ENCODE data around the gene CDH26. TPM values are rescaled to one million over a fixed set of nuclear protein-coding genes. Genes with fewer than 3 reads are reported as not detected.
"Not testable (repeated sequence)": the region's sequence is repeated elsewhere in the genome, so short reads cannot be mapped to it uniquely, and the experiment has no call there.

The CDH26 gene
- total RNA-seq, 1 donor from 2014 or later: not detected

DNA sequence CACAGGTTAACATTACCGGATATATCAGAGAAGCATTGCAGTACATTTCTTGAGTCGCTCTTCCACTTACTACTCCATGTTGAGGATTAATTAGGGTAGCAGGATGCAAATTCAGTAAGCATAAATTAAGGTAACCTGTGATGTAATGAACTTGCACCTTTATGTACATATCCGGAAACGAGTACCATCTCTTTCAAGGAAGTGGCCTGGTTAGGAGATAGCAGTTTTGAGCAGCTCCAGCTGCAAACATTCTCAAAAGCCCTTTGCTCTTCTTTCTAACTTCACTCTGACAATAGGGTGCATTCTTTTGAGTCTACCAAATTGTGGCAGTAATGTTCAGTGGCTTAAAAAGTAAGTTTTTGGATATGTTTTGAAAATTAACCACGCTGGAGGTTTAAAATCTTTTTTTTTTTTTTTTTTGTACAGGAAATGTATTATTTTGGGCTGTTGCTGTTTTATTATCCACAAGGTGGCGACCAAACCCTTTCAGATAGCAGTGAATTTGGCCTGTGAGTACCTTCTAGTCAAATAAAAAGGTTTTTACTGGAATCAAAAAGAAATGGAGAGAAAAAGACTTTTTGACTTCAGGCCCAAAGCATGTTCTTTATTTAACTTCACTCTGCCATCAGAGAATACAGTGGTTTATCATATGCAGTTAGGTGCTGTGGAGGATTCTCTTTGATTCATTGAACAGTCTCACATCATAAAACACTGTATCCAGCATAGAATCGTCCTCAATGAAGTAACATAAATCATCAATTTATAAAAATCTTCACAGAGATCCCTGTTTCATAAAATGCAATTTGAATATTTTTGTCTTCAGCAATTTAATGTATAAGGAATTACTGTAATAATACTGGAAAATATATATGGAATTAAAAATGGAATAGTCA is 9.1 kb upstream of the CDH26 start:
- no peak overlapping the region for H3K4me3 ChIP-seq
- H3K36me3 ChIP-seq: peaks cover 6 to 15% of the 10 kb centered on the region in 2 donors
- DNase-seq (ENCODE audit: low spot score in 2 of 2): no peak
- peaks cover 0 to 5% of the 10 kb centered on the region in 2 donors for H3K4me1 ChIP-seq
- TF ChIP-seq, protein P1, sequence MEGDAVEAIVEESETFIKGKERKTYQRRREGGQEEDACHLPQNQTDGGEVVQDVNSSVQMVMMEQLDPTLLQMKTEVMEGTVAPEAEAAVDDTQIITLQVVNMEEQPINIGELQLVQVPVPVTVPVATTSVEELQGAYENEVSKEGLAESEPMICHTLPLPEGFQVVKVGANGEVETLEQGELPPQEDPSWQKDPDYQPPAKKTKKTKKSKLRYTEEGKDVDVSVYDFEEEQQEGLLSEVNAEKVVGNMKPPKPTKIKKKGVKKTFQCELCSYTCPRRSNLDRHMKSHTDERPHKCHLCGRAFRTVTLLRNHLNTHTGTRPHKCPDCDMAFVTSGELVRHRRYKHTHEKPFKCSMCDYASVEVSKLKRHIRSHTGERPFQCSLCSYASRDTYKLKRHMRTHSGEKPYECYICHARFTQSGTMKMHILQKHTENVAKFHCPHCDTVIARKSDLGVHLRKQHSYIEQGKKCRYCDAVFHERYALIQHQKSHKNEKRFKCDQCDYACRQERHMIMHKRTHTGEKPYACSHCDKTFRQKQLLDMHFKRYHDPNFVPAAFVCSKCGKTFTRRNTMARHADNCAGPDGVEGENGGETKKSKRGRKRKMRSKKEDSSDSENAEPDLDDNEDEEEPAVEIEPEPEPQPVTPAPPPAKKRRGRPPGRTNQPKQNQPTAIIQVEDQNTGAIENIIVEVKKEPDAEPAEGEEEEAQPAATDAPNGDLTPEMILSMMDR (IDR thresholded peaks at IDR 0.05): peak; percentile 13 to 64 (median 44)
- no peak overlapping the region for H3K27ac ChIP-seq
- H3K27me3 ChIP-seq: no peaks in the 10 kb centered on the region
- intact Hi-C loops (cut with DNase I): no loop called here
- H3K9me3 ChIP-seq: no peaks in the 10 kb centered on the region

DNA sequence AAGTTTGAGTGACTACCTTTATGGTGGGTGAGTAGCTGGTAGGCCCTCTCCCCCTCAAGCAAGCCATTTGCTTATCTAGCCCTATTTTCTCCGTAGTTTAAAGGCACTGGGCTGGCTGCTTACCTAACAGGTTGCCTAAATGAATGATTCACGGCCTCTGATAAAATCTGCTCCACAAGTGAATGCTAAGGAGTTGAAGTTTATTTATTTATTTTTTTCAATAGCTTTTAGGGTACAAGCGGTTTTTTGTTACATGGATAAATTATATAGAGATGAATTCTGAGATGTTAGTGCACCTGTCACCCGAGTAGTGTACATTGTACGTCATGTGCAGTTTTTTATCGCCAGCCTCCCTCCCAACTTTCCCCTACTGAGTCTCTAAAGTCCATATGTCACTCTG is 8.3 kb upstream of the CDH26 start:
- Histone ChIP-seq H3K4me1 (peaks cover 0 to 5% of the 10 kb centered on the region in 2 donors), H3K9me3 (no peaks in the 10 kb centered on the region), H3K4me3 (no peak overlapping the region), H3K36me3 (peaks cover 0 to 7% of the 10 kb centered on the region in 2 donors), H3K27me3 (no peaks in the 10 kb centered on the region), H3K27ac (no peak overlapping the region)
- intact Hi-C loops (cut with DNase I): no loop called here
- TF ChIP-seq, protein P1 (IDR thresholded peaks at IDR 0.05): no peak
- no peak for DNase-seq (ENCODE audit: low spot score in 2 of 2)

DNA sequence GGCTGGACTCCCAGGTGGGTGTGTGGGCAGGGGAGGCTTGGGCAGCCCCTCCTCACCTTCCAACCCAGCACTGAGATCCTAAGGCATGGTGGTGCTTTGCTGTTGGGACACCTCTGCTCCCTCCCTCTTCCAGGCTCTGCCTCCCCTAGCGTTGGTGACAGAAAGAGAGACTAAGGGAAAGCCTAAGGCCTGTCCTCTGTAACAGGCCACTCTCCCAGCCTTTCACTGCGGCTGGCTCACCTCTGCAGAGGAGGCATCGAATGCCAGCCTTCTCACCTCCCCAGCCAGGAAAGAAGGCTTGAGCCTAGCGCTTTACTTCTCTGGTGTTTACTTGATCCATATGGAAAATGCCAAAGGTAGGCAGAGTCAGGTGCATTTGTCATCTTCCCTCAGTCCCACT is 3.5 kb upstream of the CDH26 start:
- Histone ChIP-seq H3K4me3 (no peak overlapping the region), H3K9me3 (no peaks in the 10 kb centered on the region), H3K4me1 (no peaks in the 10 kb centered on the region), H3K27ac (no peak overlapping the region), H3K36me3 (no peaks in the 10 kb centered on the region), H3K27me3 (no peaks in the 10 kb centered on the region)
- intact Hi-C loops (cut with DNase I): no loop called here
- TF ChIP-seq, protein P1 (IDR thresholded peaks at IDR 0.05): no peak
- no peak for DNase-seq (ENCODE audit: low spot score in 2 of 2)

DNA sequence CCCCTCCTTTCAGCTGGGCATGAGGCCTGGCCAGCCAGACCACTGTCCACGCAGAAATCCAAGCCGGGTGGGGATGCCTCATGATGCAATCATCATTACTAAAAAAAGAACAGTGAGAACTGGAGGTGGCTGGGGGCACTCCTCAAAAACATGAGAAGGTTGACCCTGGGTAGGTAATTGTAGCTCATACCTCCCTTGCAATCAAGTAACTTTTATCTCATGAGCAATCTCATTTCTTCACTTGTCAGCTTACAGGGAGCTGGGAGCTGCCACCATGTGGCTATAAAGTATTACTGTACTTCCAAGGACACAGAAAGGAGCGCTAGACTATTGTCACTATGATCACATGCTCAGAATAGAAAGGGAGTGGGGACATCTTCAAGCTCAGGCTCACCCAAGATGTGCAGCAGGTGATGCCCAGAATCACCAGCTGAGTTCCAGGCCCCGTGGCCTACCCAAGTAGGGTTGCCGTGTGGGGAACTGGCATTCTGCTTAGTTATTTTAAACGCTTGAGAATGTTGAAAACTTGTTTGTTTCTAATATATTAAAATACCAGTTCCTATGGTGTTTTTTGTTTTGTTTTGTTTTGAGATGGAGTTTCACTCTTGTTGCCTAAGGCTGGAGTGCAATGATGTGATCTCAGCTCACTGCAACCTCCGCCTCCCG is 3.0 kb upstream of the CDH26 start:
- TF ChIP-seq, protein P1 (IDR thresholded peaks at IDR 0.05): peak in 1 of 3 experiments; percentile 23
- Histone ChIP-seq H3K9me3 (no peaks in the 10 kb centered on the region), H3K4me3 (no peak overlapping the region), H3K4me1 (no peaks in the 10 kb centered on the region), H3K27ac (no peak overlapping the region), H3K36me3 (no peaks in the 10 kb centered on the region), H3K27me3 (no peaks in the 10 kb centered on the region)
- DNase-seq (ENCODE audit: low spot score in 2 of 2): no peak
- intact Hi-C loops (cut with DNase I): no loop called here

DNA sequence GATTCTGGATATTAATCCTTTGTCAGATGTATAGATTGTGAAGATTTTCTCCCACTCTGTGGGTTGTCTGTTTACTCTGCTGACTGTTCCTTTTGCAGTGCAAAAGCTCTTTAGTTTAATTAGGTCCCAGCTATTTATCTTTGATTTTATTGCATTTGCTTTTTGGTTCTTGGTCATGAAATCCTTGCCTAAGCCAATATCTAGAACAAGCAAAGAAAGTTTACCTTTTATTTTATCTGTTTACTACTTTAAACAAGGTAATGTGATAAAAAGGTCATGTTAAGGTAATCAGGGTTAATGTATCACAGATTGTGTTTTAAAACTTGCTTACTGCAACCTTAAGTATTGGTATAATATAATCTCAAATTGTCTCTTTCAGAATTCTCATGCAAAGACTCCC is 655 bp upstream of the CDH26 start:
- H3K9me3 ChIP-seq; DNase-seq (ENCODE audit: low spot score in 2 of 2); H3K36me3 ChIP-seq; H3K4me1 ChIP-seq; H3K4me3 ChIP-seq; intact Hi-C loops (cut with DNase I); H3K27ac ChIP-seq; H3K27me3 ChIP-seq: not testable (repeated sequence)

DNA sequence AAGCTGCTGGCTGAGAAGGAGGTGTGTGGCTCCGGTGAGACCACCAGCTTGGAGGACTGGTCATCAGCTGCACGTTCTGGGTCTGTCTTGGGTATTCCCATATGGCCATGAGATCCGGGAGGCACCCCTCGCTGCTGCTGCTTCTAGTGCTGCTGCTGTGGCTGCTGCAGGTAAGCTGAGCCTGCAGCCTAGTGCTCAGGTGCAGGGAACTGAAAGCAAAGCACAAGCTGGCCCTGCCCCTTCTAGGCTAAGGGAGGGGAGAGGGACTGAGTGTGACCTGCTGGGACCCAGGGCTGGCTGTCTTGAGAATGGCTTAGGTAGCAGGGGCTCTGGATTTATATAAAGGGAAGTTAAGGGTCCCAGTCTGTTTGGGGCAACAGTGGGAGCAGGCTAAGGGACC is 403 bp downstream of the CDH26 start:
- H3K27me3 ChIP-seq: no peaks in the 10 kb centered on the region
- no peaks in the 10 kb centered on the region for H3K9me3 ChIP-seq
- no peaks in the 10 kb centered on the region for H3K36me3 ChIP-seq
- H3K4me1 ChIP-seq: no peaks in the 10 kb centered on the region
- H3K4me3 ChIP-seq: no peak overlapping the region
- TF ChIP-seq, protein P1 (IDR thresholded peaks at IDR 0.05): no peak
- DNase-seq (ENCODE audit: low spot score in 2 of 2): no peak
- H3K27ac ChIP-seq: no peak overlapping the region
- intact Hi-C loops (cut with DNase I): no loop called here
